NCI-H446 treated with DMSO at 0.1 percent for 48 hours (cell line): ENCODE results near the gene GNG2.

Experiments
- DNase-seq: peaks from one replicate; lab custom pipeline; 2025; lab: John Stamatoyannopoulos, UW

Gene GNG2

DNA sequence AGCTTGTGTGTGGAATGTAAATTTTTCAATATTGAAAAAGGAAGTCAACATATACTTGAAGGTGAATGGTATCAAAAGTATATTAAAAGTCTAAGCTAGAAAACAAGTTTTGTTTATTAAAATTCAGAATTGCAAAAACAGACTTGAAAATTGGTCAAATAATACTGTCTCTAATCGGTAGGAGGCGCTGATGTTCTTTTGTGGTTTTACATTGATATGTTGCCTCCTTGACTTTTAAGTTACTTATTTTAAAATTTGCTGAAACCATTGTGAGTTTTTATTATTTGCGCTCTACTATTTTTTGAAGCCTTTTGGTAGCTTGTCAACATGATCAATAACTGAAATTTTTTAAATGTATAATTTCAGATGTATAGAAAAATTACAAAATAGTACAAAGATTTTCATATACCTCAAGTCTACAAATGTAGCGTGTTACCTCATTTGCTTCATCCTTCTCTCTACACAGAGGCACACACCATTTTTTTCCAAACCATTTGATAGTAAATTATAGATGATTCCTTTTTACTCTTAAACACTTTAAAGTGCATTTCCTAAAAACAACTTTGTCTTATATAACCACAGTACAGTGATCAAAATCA, 135.8 kb downstream of the GNG2 start:
- no peak for DNase-seq

DNA sequence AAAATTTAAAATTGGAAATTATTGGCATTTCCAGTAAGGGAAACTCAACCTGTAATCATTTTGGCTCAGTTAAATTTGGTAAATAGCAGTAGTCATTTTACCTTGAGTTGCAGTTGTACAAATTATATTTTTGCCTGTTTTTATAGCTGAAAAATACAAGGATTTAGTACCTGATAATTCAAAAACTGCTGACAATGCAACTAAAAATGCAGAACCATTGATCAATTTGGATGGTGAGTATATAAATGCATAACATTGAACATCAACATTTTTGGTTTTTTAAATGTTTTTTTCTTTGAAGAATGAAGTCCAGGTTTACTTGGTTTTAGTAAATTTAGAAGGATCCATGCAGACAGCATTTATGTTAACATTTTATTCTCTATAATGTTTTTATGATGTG, 137.9 kb downstream of the GNG2 start:
- DNase-seq = no peak

DNA sequence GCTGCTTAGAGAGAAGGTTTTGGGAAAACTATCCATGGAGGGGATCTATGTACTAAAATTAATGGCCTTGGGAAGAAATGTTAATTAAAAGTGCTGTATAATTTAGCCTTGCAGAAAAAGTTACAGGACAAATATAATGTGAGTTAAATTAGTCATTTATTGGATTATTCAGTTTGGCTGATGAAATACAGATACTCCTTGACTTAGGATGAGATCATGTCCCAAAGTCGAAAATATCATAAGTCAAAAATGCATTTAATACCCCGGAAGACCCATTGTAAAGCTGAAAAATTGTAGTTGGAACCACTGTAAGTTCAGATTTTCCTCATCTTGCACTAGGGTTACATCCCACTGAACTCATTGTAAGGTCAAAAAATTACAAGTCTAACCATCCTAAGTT, 138.7 kb downstream of the GNG2 start:
- no peak for DNase-seq

DNA sequence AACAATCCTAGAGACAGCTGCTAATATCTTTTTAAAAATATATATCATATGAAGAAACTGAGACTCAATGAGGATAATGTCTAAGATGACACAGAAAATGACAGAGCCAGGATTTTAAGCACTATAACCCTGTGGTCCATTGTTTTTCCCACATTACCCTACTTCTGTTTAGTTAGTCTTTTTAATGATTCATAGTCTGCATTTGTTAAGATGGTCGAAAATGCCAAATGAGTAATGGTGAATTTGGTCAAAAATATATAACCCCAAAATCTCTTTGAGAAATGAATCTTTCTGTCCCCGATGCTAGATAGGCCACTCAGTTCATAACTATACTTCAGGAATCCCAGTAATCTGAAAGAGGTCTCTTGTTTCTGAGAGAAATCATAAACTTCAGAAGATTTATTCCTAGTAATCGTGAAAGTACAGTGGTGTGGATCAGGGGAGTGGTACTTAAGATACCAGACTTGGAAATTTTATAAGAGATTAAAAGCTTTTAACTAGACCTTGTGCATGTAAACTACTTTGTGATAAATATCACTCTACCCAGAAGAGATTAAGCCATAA, 139.7 kb downstream of the GNG2 start:
- no peak for DNase-seq

DNA sequence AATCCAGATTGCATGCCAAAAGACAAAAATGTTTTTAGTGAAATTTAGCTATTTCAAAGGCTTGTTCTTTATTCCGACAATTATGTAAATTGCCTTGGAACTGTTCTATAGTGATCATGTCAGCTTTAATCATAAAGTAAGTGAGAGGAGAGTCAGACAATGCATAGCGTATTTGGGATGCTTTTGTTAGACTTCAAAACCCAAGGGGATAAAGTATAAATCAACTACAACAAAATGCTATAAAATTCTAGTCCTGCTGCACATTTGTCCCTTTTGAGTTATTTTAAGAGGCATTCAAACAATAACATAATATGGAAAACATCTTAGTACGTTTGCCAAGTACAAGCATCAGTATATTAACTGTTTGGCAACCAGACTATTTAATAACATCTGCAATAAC, 140.3 kb downstream of the GNG2 start:
- DNase-seq = no peak

DNA sequence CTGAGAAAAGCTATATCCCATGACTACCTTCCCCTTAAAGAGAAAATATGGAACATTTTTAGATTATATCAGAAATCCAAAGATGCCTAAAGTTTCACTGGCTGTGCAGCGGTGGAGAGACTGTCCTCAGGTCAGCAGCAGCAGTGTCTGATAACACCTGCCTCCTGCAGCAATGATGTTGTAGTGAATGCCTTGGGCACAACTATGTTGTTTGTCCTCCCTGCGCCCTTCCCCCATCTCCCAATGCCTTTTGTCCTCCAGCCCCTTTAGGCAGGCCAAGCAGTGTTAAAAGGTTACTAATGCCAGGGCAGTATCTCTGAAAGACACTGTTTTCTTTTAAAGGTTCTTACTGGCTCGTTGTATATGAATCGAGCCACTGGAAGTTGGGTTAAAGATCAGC, 142.1 kb downstream of the GNG2 start:
- no peak for DNase-seq

DNA sequence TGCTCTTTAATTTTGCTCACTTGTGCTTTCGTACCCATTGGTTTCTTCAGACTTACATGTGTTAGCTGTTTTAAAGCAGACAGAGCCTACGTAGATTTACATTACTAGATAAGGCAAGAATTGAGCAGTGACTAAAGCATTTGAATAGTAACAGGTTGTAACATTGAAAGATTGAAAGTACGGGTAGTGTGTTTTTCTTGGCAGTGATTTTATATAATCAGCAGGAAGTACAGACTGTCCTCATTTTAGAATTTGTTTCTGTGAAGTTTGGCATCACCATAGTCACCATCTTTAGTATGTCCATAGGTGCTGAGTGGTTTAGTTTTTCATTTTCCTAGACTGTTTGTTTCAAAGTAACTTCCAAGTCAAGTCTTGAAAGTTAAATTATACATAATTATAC, 142.9 kb downstream of the GNG2 start:
- DNase-seq = no peak

DNA sequence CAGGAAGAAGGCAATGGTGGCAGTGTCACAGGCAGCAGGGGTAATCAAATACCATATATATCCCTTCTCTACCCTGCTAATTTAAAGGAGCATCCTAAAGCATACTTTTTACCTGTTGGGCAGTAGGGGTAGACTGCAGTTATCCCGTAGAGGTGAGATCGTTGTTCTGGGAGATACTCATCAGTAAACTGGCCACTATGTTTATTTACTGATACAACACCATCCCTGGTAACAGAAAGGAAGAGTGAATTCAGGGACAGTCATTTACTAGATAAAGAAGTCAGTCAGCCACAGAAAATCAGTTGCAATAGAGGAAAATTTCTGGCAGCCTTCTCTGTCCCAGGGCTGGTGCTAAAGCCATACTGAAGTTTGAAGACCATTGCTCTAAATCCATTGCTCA, 145.2 kb downstream of the GNG2 start:
- no peak for DNase-seq

DNA sequence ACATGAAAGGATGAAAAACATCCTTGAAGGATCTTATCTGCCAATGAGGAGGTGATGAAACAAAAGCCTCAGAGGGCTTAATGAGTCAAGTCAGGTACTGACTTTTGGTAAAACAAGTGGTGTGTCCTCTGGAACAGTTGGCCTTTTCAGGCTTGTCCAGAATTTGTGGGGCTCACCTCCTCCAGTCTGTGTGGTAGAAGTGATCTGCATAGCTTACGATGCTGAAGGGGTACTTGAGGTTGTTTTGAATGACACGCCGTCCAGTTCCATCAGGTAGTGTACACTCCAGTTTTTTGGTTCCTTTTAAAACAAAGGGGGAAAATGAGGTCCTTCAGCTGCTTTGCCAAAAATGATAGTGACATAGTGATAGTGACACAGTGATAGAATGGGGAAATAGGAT, 145.9 kb downstream of the GNG2 start:
- DNase-seq = no peak

DNA sequence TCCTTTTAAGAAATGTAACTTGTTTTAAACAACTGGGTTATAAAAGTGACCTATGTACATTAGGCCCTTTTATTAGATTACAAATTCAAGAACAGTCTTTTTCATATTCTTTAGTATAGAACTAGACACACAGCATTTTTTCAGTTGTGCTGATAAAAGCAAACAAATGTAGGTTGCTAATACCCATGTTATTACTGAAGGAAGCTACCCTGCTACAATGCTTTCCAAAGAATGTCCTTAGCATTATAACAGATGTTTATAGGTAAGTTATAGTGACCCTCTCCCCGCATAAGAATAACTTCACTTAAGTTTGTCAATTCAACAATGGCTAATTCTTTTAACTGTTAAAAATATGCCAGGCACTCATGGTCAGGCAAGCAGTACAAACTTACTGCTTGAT, 146.8 kb downstream of the GNG2 start:
- DNase-seq = no peak

DNA sequence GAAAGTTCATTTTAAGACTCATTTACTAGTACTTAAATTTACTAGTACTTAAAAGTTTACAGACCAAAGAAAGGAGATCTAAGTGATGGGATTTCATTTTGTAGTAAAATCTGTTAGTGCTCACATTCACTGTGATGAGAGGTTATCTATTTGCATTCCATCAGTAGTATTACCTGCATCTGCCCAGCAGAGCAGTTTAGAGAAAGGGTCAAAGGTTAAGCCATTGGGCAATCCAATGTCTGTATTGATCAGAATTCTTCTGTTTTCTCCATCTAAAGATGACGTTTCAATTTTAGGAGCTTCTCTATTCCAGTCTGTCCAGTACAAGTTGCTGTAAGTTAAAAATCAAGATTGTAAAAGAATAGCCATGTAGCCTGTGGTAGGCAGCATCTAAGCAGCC, 147.2 kb downstream of the GNG2 start:
- DNase-seq = no peak

DNA sequence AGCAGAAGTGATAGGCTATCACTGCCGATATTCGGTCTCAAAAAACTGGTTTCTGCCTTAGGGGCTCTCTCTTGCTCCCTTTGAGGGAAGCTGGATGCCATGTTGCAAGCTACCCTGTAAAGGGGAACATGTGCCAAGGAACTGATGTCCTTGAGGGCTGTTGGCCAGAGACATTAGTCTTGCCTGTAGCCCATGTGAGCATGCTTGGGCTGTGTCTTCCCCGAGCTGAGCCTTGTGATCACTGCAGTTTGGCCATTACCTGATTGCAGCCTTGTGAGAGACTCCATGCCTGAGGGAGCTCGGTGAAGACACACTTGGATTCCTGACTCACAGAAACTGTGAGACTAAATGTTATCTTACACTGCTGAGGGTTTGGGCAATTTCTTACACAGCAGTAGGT, 147.7 kb downstream of the GNG2 start:
- no peak for DNase-seq

DNA sequence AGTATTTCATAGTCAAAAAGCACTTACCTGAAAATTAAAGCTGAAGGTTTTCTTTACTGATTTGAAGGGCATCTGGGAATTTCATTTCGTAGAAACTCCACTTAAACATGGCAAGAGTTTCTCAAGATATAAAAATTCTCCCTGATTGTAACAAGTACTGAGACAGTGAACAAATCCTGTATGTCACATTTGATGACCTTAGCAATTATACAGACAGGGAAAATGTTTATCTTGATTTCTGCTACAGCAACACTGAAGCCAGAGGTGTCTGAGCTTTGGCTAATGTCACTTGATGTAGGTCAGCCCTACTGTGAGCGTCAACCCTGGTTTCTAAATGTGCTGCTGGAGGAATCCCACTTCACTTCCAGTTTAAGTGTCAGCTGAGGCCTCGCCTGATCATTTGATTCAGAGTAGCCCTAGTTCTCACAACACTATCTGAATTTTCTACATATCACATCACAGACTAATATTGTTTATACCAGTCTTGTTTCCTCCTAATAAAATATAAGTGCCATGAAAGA, 149.8 kb downstream of the GNG2 start:
- DNase-seq = no peak

DNA sequence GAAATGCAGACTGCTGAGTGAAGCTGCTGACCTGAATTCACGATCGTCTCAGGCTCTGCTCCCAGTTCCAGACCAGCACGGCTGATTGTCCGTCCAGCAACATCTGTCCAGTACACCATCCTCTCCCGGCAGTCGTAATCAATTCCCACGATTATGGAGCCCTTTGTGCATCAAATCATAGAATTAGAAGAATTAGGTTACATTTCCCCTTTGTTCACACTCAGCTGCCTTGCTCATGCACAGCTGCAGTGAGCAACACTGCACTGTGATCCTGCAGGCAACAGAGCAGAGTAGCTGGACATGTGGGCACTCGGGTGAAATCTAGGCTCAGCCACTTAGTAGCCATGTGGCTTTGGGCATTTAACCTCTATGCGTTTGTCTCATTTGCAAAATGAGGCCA, 151.1 kb downstream of the GNG2 start:
- DNase-seq = no peak

DNA sequence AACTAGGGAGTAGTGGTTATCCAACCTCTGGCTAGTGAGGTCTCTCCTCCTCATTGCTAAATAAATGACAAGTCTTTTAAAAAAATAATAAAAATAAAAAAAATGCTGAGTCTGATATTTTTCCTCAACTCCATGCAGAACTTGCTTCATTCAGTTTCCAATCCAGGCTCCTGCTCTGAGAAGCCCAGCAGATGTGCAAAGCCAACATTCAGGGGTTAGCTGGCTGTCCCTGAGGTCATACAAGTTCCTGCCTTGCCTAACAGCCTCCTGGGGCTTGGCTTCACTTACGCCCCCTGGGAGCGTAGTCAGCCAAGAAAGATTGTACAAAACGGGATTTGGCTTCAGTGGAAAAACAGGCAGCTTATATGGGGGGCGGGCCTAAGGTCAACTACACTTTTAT, 152.2 kb downstream of the GNG2 start:
- no peak for DNase-seq

DNA sequence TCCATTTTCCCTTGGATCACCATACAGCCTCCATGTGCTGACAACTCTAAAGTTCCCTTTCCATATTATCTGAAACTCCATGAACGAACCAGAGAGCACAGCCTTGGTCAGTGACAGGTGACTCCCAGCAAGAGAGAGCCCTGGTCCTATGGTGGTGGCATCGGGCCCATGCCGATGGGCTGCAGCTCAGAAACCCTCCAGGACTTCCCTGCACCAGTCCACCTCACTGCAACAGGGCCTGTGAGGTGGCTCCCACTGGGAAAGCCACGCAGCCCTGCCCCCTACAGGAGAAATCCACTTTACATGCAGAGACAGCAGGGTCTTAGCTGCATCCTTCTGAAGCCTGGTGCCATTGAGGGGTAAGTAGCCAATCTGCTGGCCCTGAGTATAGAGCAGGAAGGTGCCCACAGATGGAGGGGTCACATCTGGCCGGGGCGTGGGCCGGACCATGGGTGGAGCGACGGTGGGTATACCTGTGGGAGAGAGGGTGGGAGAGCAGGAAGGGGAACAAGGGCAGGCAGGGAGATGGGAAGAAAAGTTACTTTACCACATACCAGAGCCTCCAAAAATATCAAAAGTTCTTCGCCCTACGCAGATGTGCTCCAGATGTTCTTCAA, 153.7 kb downstream of the GNG2 start:
- DNase-seq = no peak

DNA sequence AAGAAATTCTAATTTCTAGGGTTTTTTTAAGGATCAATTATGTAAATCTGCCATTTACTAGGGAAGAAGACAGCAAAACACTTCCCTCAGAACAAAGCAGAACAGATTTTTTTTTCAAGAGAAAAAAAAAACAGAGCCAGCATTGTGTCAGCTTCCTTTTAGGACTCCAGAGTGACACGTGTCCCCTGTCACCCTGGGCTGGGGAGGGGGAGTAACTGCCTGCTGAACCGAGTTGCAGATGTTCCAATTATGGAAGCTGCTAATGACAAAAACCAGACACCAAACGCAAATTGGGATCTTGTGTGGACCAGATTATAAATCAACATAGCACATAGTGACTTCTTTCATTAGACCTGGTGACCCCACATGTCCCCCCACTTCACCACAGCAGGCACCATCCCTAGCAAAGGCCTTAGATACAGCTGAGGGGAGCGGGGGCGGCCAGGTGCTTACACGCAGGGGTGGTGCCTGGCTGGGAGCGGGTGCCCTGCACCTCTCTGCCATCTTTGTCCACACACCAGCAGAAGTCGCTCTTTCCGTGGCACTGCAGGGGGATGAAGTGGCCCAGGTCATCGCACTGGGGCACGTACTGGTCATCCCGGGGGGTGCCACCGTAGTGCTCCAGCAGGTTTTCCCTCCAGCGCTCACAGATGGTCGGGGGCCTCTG, 154.3 kb downstream of the GNG2 start:
- no peak for DNase-seq

DNA sequence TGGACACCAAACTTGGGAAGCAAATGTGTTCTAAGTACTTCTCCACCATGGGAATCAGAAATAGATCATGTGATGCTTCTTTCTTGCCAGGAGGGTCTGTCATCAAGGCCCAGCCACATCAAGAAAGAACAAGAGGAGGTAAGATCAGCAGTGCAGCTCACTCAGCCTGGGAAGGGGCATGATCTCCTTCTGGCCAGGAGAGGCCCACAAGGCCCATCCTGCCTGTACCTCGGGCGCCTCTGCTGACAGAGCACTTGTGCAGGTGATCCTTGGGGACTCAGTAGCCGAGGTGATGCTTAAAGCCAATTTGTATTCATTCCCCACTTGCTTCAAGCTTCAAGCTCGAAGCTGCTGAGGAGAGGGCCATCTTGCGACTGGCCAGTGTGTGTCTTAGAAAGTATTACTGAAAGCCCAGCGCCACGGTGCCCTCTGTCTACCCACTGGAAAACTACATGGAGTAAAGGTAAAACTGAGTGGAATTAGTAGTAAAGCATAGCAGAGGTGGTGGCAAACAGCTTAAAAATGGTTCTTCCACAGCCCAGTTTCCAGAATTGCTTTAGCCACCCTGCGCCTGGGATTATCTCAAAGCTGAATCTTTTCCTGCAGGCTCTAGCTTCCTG, 155.1 kb downstream of the GNG2 start:
- DNase-seq = no peak

DNA sequence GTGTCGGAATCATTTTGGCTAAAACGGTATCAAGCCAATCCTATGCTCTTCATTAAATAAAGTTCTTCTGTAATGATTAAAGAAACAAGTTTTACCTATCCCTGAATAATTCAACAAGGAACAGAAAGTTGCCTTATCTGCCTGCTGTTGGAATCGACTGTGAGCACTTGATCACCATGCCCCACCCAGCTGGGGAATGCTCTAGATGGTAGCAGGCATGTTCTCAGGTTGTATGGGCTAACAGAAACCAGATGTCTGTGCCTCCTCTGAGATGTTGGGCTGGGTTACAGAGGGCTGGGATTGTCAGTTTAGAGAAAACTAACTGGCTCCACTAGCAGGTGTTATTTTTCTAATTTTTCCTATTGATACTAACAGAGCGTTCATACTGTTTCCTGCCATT, 157.8 kb downstream of the GNG2 start:
- DNase-seq = no peak

DNA sequence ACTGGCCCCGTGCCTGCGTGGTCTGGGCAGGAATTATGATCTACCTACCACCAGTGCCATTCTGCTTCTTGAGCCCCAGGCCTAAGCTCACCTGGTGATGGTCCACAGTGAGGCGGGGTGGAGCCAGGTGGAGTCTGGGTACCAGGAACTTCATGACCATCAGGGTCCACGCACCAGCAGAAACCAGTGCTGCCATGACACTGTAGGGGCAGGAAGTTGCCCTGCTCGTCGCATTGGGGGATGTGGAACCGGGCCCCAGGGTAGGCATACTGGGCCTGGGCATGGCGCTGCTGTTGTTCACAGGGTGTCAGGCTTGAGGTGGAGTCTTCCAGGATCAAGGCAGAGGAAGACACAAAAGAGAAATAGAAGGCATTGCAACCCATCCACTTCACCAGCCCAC, 158.6 kb downstream of the GNG2 start:
- DNase-seq = no peak
